ENCODE data around the gene POLQ.

GRCh38 chr3:121504618-121505017 lies 41.2 kb downstream of the POLQ start:
- TF ChIP-seq CTCF (IDR thresholded peaks at IDR 0.05) (no peak), POLR2A (IDR thresholded peaks at IDR 0.05) (no peak)
